Endothelial cell of hepatic sinusoid (primary cell): ENCODE results near the gene ATP8B3.

Experiments used
- in situ Hi-C: cut with HindIII; loops from 2 replicates; pipeline ENCODE4 v1.10.0; 2017; ENCODE audit warnings: low sequenced_read_pairs

ATP8B3 gene

DNA sequence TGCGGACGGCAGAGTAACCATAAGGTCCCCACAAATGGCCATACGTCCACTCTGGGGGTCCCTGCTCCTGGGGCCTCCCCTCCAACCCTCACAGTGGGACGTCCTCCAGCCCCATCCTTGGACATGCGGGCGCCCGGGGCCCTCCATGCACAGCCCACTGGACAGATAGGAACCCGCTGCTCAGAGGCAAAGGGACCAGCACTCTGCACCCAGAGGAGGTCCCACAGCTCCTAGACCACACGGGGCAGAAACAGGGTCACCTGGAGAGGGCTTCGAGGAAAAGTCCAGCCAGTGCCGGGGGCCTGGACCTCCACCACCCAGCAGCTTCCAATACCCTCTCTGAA lies 25.1 kb upstream of the ATP8B3 start:
- in situ Hi-C loops = no loop called here

- in situ Hi-C loops = no loop called here
Measured at GRCh38 chr19:1836458-1837221, 24.6 kb upstream of the ATP8B3 start.

GRCh38 chr19:1833540-1833939 lies 21.5 kb upstream of the ATP8B3 start:
- in situ Hi-C loops = no loop called here

GRCh38 chr19:1832046-1832663 lies 20.1 kb upstream of the ATP8B3 start:
- in situ Hi-C loops = no loop called here

DNA sequence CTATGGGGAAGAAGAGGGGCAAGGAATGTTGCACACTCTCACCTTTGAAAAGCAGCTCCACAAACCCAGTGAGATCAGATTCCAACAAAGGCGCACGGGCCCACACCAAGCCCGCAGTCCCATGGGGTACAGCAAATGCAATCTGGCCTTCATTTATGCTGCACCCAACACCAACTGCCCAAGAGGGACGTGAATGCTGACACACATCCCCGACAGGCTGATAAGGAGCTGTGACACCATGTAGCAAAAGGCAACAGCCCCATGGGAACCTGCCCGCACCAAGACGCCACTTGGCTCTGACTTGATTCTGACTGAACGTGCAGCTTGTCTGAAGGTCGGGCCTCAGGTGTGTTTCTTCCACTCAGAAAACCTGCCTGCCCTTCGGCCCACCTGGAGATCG lies 18.9 kb upstream of the ATP8B3 start:
- in situ Hi-C loops = no loop called here

DNA sequence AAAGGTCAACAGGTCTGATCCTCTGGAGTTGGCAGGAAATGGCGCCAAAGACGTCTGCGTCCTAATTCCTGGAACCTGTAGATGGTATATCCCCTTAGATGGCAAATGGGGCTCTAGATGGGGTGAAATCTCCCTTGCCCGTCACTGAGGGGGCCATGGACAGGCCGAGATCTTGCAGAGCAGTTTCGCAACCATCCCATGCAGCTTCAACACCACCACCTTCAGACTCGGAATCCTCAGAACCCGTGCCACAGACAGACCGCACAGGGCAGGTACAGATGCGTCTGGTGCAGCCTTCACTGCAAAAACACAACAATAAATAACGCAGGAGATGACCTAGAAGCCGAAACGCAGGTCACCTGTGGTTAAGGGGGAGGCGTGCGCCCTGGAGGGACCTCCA lies 18.5 kb upstream of the ATP8B3 start:
- in situ Hi-C loops = no loop called here

DNA sequence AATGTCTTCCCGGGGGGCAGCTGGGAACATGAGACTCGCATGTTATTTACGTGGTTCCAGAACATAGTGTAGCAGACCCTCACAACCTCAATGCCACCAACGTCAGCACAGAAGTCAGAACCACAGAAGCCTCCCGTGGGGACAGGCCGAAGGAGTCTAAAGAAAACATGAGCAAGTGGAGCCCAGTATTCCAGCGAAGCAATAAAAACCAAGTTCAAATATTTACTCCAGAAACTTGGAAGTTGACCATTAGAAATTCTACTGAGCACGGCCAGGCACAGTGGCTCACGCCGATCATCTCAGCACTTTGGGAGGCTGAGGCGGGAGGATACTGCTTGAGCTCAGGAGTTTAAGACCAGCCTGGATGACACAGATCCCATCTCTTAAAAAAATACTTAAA lies 17.9 kb upstream of the ATP8B3 start:
- in situ Hi-C loops = no loop called here

- in situ Hi-C loops = no loop called here
Measured at GRCh38 chr19:1828279-1829238, 16.5 kb upstream of the ATP8B3 start.

- in situ Hi-C loops = no loop called here
Measured at GRCh38 chr19:1827566-1828278, 15.6 kb upstream of the ATP8B3 start.

- in situ Hi-C loops = no loop called here
Measured at GRCh38 chr19:1826557-1827521, 14.8 kb upstream of the ATP8B3 start.

DNA sequence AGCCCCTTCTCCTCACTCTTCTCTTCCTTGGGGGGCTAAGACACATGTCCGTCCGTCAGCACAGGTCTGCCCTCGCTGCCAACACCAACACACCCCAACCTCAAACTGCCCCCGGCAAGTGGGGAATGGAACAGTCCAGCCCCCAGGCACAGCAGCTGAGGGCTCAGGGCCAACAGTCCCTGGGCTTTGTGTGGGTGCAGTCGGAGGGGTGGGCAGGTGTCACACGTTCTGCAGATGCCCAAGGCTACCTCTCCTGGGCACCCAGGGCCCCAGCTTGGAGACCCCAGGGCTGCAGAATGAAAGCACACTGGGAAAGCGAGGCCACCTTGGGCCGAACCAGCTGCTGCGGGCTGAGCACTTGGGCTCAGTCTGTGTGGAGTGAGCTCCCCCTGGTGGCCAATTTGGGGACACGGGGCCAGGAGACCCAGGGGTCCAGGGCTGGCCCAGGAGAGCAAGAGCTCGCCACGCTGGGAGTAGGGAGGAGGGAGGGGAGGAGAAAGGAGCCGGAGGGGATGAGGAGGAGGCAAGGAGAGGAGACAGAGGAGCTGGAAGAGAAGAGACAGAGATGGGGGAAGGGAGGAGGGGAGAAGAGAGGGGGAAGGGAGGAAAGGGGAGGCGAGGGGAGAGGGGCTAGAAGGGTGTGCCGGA lies 14.0 kb upstream of the ATP8B3 start:
- in situ Hi-C loops = no loop called here

GRCh38 chr19:1824252-1824622 lies 12.2 kb upstream of the ATP8B3 start:
- in situ Hi-C loops = no loop called here

DNA sequence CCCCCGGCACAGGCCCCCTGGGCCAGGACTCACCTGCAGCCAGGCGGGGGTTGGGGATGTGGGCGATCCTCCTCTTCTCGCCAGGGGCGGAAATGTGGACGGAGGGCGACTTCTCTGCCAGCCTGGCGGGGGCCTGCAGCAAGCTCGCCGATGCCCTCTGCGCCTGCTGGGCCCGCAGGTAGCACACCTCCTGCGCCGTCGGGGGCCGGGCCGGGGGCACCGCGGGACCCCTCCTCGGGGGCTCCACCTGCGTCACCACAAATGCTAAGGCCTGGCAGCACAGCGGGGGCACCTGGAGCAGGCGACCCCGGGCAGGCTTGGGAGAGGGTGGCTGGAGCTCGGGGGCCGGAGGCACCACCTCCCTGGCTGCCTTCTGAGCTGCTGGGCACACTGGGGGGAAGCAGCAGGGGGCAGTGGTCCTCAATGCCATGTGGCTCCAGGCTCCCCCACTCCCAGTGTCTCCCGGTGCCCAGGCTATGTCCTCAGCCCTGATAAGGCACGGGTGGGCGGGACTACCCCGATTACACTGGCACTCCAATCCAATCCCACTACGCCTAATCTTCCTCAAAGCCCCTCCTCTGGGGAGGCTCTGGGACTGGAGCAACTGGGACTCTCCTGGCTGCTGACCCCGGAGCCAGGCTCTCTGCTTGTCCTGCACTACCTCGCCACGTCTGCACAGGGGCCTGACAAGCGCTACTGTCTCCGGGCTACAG lies 11.6 kb upstream of the ATP8B3 start:
- in situ Hi-C loops = no loop called here

DNA sequence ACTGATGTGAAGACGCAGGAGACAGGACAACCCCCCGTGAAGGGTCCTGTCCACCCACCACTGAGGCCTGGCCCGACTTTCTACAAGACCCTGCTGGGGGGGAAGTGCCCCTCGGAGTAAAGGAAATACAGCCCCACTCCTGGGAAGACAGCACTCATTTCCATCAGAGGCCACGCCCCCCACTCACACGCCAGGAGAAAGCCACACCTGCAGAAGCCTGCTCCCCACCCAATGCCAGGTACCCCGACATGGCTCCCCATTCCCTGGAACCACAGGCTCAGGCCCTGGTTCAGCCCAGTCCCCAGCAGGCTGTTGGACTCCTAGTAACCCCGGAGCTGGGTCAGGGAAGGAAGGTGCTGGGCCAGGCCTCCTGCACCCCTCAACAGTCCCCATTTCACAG lies 10.9 kb upstream of the ATP8B3 start:
- in situ Hi-C loops = no loop called here

GRCh38 chr19:1822210-1822609 lies 10.1 kb upstream of the ATP8B3 start:
- in situ Hi-C loops = no loop called here

- in situ Hi-C loops = no loop called here
Measured at GRCh38 chr19:1819341-1820255, 7.5 kb upstream of the ATP8B3 start.

DNA sequence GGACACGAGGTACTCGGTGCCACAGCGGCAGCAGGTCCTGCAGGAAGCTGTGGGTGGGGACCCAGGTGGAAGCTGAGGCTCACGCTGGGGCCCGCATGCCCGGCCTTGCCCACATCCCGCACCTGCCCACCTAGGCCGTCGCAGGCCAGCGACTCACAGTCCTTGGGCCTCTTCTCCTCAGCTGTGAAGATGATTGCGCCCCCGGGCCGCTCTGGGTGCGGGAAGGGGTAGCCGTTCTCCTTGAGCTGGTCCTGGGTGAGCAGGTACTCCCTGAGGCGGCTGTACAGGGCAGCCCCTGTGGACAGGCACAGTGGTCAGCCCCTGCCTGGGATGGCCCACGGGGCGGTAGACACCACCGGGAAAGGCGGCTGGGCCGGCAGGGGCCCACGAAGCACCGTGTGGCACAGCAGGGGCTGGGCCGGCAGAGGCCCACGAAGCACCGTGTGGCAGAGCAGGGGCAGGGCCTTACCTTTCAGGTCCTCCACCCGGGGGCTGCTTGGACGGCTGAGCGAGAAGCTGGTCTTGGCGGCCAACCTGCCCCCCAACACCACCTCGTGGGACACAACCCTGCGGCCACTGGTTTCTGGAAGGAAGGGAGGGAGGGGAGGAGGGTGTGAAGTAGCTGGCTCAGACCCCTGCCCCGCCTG lies 6.6 kb upstream of the ATP8B3 start:
- in situ Hi-C loops = no loop called here
